HG02763 (cell line): ENCODE measurements around the gene ARMC10.
"Not testable (repeated sequence)": the region's sequence is repeated elsewhere in the genome, so short reads cannot be mapped to it uniquely, and the experiment has no call there.

Experiments used
- ATAC-seq: cut with Tn5 transposase; IDR thresholded peaks from one replicate; pipeline ENCODE4 v1.9.1; 2021; ENCODE audit warnings: mild to moderate bottlenecking, moderate library complexity; ENCODE audit not compliant: unreplicated experiment

ARMC10 gene

GRCh38 chr7:103077318-103077717 lies 2.4 kb downstream of the ARMC10 start:
- ATAC-seq, result no peak

GRCh38 chr7:103078226-103078625 lies 3.3 kb downstream of the ARMC10 start:
- ATAC-seq, result not testable (repeated sequence)

- ATAC-seq, result no peak
These were observed 4.9 kb downstream of the ARMC10 start for GRCh38 chr7:103079836-103080235.

GRCh38 chr7:103080923-103081322 lies 6.0 kb downstream of the ARMC10 start:
- no peak for ATAC-seq

- ATAC-seq, result no peak
These were observed 7.6 kb downstream of the ARMC10 start for GRCh38 chr7:103082497-103082896.

GRCh38 chr7:103083210-103083609 lies 8.3 kb downstream of the ARMC10 start:
- no peak for ATAC-seq

DNA sequence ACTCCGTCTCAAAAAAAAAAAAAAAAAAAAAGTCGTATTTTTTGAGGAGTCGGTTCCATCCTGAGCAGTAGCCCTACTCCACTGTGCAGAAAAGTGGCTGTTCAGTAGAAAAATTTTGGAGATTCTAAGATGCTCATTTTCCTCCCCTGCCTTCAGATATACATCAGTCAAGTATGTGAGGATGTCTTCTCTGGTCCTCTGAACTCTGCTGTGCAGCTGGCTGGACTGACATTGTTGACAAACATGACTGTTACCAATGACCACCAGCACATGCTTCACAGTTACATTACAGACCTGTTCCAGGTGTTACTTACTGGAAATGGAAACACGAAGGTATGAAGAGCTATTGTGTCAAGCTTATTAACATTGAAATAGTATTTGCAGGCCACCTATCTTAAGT lies 17.4 kb downstream of the ARMC10 start:
- not testable (repeated sequence) for ATAC-seq

- no peak for ATAC-seq
These were observed 18.5 kb downstream of the ARMC10 start for GRCh38 chr7:103093429-103093828.

DNA sequence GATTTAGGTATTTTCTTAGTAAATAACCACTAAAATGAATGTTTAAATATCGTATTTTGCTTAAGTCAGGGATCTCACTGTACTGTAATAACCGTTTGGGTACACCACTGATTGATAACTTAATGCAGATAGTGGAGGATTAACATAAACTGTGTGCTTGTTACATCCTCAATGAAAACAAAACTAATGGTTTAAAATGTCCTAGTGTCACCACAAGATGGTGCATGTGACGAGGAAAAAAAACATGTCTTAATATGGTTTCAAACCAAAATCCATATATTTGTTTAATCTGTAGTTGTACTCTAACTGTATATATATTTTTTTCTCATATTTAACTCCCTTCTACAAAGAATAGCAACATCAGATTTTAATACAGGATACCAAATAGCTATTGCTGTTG lies 19.2 kb downstream of the ARMC10 start:
- ATAC-seq, result no peak

DNA sequence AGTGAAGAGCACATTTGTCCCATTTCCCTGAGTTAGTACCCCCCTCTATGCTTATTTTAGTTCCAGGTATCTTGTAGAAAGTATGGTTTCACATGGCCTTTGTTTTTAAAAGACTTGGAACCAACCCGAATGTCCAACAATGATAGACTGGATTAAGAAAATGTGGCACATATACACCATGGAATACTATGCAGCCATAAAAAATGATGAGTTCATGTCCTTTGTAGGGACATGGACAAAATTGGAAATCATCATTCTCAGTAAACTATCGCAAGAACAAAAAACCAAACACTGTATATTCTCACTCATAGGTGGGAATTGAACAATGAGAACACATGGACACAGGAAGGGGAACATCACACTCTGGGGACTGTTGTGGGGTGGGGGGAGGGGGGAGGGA lies 20.6 kb downstream of the ARMC10 start:
- not testable (repeated sequence) for ATAC-seq

DNA sequence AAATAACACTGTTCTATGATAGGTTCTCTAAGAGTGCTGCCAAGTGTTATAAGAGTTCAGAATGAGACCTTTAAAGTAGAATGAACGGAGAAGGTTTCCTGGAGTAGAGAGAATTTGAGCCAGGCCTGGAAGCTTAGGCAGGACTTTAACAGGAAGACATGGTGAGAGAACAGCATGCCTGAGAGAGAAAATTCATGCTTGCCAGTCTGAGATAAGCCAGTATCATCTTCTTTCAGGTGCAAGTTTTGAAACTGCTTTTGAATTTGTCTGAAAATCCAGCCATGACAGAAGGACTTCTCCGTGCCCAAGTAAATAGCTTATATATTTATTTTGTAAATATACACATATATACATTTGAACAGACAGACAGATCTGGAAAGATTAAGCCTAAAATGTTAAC lies 22.1 kb downstream of the ARMC10 start:
- ATAC-seq, result no peak

- no peak for ATAC-seq
These were observed 25.4 kb downstream of the ARMC10 start for GRCh38 chr7:103100348-103100747.

DNA sequence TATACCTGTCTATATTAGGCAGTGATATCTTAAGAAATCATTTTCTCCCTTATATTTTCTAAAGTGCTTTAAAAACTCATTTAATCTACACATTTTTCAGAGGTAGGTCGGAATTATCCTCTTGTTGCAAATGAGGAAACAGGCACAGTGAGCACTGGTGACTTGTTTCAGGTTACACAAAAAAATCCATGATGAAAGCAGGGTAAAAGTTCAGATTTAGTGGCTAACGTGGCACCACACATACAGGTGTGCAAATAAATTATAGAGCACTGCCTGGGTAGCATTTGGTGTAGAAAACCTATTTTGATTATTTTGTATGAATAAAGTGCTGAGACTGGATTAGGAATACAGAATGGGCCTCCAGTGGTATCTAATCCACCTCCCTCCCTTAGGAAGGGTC lies 26.6 kb downstream of the ARMC10 start:
- no peak for ATAC-seq

DNA sequence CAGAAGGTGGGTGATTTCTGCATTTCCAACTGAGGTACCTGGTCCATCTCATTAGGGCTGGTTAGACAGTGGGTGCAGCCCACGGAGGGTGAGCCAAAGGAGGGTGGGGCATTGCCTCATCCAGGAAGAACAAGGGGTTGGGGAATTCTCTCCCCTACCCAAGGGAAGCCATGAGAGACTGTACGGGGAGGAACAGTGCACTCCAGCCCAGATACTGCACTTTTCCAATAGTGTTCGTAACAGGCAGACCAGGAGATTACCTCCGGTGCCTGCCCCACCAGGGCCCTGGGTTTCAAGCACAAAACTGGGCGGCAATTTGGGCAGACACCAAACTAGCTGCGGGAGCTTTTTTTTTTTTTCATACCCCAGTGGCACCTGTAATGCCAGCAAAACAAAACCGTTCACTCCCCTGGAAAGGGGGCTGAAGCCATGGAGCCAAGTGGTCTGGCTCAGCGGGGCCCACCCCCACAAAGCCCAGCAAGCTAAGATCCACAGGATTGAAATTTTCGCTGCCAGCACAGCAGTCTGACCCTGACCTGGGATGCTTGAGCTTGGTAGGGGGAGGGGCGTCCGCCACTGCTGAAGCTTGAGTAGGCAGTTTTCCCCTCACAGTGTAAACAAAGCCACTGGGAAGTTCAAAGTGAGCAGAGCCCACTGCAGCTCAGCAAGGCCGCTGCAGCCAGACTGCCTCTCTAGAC lies 31.2 kb downstream of the ARMC10 start:
- ATAC-seq, result no peak

- not testable (repeated sequence) for ATAC-seq
These were observed 31.7 kb downstream of the ARMC10 start for GRCh38 chr7:103106703-103107070.

DNA sequence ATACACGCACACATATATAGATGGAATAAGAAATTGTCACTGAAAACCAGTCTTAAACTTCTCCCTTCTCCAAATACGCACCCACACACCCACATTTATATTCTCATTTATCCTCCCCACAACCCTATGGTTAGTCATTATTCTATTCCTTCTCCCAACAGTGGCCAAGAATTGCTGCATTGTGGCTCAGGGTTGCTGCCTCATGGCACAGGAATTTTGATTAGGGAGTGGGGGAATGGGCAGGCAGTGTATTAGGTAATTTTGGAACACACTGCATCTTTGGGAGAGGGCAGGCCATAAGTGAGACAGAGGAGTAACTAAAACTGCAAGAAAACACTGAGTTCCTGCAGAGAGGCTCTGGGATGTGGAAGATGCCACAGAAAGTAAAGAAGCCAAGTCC lies 38.2 kb downstream of the ARMC10 start:
- ATAC-seq, result no peak

- no peak for ATAC-seq
These were observed 39.7 kb downstream of the ARMC10 start for GRCh38 chr7:103114576-103115008.

- ATAC-seq, result no peak
These were observed 40.8 kb downstream of the ARMC10 start for GRCh38 chr7:103115771-103116170.

DNA sequence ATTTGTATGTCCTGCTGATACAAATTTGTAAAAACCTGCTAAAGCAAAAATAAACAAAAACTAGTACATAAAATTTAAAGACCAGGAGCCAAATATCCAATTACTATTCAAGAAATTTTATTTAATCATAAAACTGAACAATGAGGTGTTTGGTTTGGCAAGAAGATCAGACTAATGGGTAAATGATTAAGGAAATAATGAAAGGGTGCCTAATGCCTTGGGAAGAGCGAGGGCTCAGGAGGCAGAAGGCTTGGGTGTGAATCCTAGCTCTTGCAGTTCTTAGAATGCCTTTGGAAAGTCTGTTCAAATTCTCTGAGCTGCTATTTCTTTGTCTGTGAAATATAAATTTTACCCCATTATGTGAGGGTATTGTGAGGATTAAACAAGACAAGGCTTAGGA lies 41.6 kb downstream of the ARMC10 start:
- ATAC-seq, result no peak

DNA sequence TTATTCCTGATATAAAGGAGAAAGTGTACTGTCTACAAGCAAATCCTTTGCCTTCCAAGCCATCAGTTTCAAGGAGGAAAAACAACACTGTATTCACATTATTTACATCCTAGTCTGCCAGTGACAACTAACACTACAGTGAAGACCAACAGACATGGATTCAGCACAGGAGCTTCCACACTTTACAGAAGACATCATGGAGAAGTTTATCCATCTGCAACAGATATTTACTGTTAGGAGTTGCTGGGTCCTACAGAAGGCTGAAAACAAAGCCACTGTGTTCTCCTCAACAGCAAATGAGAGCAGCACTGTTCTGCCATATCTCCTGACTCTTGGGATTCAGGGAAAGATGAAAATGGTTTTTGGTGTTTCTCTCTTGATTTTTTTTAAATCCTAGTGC lies 42.1 kb downstream of the ARMC10 start:
- no peak for ATAC-seq

GRCh38 chr7:103117465-103117864 lies 42.5 kb downstream of the ARMC10 start:
- ATAC-seq, result no peak

GRCh38 chr7:103119791-103120291 lies 44.9 kb downstream of the ARMC10 start:
- no peak for ATAC-seq

DNA sequence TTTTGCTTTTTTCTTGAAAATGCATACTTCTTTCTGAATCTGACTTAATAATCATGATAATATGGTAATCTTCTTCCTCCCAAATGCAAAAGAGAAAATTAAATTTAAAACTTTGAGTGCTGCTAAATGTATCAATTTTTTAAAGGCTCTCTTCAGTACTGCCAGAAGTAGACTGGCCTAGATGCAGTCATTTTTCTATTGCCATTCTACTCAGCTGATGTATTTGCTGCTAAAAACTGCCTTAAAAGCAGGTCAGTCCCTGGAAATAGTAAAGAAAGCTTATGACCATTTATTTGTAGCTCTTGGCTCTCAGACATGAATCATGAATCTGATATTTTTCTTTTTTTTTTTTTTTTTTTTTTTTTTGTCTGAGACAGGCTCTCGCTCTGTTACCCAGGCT lies 45.4 kb downstream of the ARMC10 start:
- no peak for ATAC-seq
